ENCODE measurements around the gene UQCRQ.

UQCRQ gene

DNA sequence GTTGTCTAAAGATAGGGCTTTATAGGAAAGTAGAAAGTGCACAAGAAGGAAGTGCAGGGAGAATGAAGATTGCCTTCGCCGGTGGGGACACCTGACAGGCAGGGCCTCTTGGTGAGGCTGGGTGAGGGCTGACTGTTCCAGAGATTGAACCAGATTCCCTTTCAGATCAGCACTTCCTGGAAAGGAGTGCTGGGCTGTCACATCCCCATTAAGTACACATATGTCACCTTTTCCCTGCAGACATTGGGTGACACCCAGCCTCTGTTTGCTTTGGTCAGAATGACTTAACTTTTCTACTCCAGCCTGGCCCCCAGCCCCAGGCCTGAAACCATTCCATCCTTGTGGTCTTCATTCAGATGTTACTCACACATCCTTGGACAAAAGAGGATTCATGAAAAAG lies 28.6 kb upstream of the UQCRQ start:
- Histone ChIP-seq H3K27ac (ENCODE audit: low read depth, low read length) (no peak overlapping the region), H3K4me1 (ENCODE audit: insufficient read depth, low read length) (peaks cover 8% of the 10 kb centered on the region; the same call in 1 of the 2 replicates), H3K9ac (ENCODE audit: low read depth, low read length) (no peak overlapping the region), H3K36me3 (ENCODE audit: insufficient read depth, low read length) (no peaks in the 10 kb centered on the region), H3K27me3 (ENCODE audit: insufficient read depth, low read length) (peaks cover 10% of the 10 kb centered on the region), H3K9me3 (ENCODE audit: insufficient read depth, low read depth, low read length) (no peaks in the 10 kb centered on the region), H3K4me3 (ENCODE audit: low read length) (no peak overlapping the region)
- WGBS = 93% methylated on average over 2 of the region's 2 CpGs

DNA sequence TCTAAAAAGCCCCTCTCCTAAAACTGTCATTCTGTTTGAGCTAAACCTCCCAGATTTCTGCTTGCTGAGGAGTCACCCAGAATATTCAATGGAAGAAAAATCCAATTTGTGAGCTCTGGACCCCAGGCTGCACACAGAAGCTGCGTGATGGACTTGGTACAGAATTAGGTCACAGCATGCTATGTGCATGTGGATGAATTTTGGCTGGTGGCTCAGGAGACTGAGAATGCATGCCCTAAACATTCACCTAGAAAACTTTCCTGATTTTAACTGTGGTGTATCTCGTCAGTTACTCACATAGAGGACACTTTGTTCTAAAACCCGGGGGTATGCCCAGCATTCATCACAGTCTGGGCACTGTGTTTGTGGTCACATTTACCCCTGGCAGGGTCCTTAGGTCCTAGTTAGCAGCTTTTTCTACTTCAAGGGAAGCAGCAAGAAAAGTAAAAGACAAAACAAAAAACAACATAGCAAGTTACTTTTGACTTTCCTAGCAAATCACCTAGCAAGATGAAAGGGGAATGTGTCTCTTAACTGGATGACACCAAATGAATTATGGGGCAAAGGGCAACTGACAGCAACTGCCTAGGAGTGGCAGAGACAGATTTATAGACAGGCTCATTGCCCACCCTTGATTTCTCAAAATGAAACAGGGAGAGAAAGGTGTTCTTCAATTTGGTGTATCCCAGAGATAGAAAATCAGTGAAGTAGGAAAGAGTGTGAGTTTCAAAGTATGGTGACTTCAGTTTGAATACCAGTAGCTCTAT lies 27.7 kb upstream of the UQCRQ start:
- Histone ChIP-seq H3K9ac (ENCODE audit: low read depth, low read length) (no peak overlapping the region), H3K4me3 (ENCODE audit: low read length) (no peak overlapping the region), H3K4me1 (ENCODE audit: insufficient read depth, low read length) (peaks cover 8% of the 10 kb centered on the region; the same call in 1 of the 2 replicates), H3K36me3 (ENCODE audit: insufficient read depth, low read length) (no peaks in the 10 kb centered on the region), H3K9me3 (ENCODE audit: insufficient read depth, low read depth, low read length) (no peaks in the 10 kb centered on the region), H3K27ac (ENCODE audit: low read depth, low read length) (no peak overlapping the region), H3K27me3 (ENCODE audit: insufficient read depth, low read length) (peaks cover 5% of the 10 kb centered on the region)
- WGBS = 96% methylated on average over 3 of the region's 3 CpGs

DNA sequence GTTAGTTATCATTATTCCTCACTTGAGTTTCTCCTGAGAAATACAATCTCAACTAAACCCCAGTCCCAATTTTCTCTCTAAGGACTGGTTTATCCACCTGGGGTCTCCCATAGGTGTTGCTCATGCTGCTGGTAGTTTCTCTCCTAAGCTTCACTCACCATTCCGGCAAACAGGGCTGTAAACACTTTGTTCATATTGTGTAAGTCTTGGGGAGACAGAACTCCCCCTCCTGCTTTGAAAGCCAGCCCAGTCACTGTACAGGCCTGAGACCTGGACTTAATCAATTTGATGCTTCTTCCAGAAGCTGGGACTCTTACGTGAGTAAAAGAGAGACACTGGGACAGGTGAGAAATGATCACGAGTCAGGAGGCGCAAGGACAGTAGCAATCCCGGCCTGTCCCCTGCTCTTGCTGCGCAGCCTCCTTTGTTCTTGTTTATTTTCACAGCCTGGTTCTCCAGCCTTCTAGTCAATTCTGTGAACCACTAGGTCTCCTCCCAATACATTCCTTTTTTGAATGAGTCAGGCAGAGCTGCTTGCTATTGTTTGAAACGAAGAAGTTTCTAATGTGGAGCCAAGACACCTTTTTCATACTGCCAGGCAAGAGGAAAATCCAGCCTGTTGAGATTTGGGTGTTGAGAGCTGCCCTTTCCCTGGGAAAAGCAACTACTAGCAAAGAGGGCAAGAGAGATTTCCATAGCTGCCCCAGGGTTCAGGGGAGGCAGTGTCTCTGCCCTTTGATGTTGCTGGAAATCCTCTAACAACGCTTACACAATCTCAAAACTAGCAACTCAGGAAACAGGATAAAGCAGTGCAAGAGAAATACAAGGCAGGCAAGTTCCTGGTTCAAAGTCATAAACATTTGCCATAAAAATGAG lies 26.8 kb upstream of the UQCRQ start:
- no peak overlapping the region for H3K27ac ChIP-seq (ENCODE audit: low read depth, low read length)
- WGBS = 79% methylated on average over 8 of the region's 8 CpGs
- H3K36me3 ChIP-seq (ENCODE audit: insufficient read depth, low read length) = no peaks in the 10 kb centered on the region
- H3K9ac ChIP-seq (ENCODE audit: low read depth, low read length) = peak overlapping the region; percentile 33; the same call in 1 of the 2 replicates
- H3K4me1 ChIP-seq (ENCODE audit: insufficient read depth, low read length) = peaks cover 8% of the 10 kb centered on the region; the same call in 1 of the 2 replicates
- H3K9me3 ChIP-seq (ENCODE audit: insufficient read depth, low read depth, low read length) = no peaks in the 10 kb centered on the region
- no peak overlapping the region for H3K4me3 ChIP-seq (ENCODE audit: low read length)
- H3K27me3 ChIP-seq (ENCODE audit: insufficient read depth, low read length) = no peaks in the 10 kb centered on the region; the same call in 1 of the 2 replicates

DNA sequence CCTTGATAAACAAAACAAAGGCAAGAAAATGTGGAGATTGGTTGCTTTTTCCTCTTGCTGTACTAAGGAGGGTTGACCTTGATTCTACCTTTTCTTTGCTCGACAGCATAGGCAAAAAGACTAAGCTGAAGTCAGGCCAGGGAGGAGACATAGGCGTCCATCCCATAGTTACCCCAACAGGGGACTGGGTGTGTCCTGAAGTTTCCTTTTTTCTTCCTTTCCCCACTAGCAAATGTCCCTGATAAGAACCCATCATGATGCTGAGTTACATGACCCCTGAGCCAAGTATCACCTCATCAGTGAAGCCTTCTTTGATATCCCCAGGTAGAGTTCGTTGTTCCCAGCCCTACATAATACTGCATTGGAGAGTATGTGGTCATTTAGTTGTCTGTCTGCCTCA lies 26.1 kb upstream of the UQCRQ start:
- Histone ChIP-seq H3K4me3 (ENCODE audit: low read length) (no peak overlapping the region), H3K9ac (ENCODE audit: low read depth, low read length) (no peak overlapping the region), H3K27me3 (ENCODE audit: insufficient read depth, low read length) (no peaks in the 10 kb centered on the region), H3K27ac (ENCODE audit: low read depth, low read length) (no peak overlapping the region), H3K36me3 (ENCODE audit: insufficient read depth, low read length) (no peaks in the 10 kb centered on the region), H3K4me1 (ENCODE audit: insufficient read depth, low read length) (peaks cover 8% of the 10 kb centered on the region; the same call in 1 of the 2 replicates), H3K9me3 (ENCODE audit: insufficient read depth, low read depth, low read length) (no peaks in the 10 kb centered on the region)
- 86% methylated on average over 3 of the region's 3 CpGs for WGBS

DNA sequence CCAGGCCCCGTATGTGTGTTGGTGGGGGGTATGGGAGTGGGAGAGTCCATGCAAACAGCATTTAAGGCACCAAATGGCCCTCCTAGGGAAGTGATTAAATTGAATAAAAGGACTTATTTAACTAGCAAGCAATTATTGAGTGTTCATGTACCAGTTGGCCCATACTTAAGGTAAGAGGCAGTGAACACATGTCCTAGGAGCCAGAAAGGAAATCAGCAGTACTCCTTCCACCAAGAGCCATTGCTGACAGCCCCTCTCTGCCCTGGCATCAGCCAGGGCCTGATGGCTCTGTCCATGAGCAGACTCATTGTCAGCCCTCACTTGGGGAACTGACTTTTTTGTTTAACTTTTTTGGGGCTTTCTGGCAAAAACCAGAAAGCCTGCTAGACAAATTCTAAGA lies 25.5 kb upstream of the UQCRQ start:
- H3K4me1 ChIP-seq (ENCODE audit: insufficient read depth, low read length) = peaks cover 8% of the 10 kb centered on the region; the same call in 1 of the 2 replicates
- H3K9ac ChIP-seq (ENCODE audit: low read depth, low read length) = no peak overlapping the region
- H3K27me3 ChIP-seq (ENCODE audit: insufficient read depth, low read length) = no peaks in the 10 kb centered on the region
- H3K4me3 ChIP-seq (ENCODE audit: low read length) = no peak overlapping the region
- no peaks in the 10 kb centered on the region for H3K36me3 ChIP-seq (ENCODE audit: insufficient read depth, low read length)
- 84% methylated on average over 1 of the region's 1 CpG for WGBS
- H3K27ac ChIP-seq (ENCODE audit: low read depth, low read length) = no peak overlapping the region
- H3K9me3 ChIP-seq (ENCODE audit: insufficient read depth, low read depth, low read length) = no peaks in the 10 kb centered on the region

DNA sequence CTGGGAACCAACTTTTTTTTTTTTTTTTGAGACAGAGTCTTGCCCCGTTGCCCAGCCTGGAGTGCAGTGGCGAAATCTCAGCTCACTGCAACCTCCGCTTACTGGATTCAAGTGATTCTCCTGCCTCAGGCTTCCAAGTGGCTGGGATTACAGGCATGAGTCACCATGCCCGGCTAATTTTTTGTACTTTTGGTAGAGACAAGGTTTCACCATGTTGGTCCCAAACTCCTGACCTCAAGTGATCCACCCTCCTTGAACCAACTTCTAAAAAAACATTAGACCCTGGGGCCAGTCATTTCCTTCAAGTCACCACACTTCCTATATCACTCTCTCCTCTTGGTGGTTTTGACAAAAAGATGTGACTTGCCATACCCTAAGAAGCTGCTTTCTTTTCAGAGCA lies 25.1 kb upstream of the UQCRQ start:
- H3K4me3 ChIP-seq (ENCODE audit: low read length) = no peak overlapping the region
- H3K36me3 ChIP-seq (ENCODE audit: insufficient read depth, low read length) = no peaks in the 10 kb centered on the region
- no peaks in the 10 kb centered on the region for H3K9me3 ChIP-seq (ENCODE audit: insufficient read depth, low read depth, low read length)
- 95% methylated on average over 4 of the region's 4 CpGs for WGBS
- H3K9ac ChIP-seq (ENCODE audit: low read depth, low read length) = no peak overlapping the region
- H3K27me3 ChIP-seq (ENCODE audit: insufficient read depth, low read length) = no peaks in the 10 kb centered on the region
- H3K27ac ChIP-seq (ENCODE audit: low read depth, low read length) = no peak overlapping the region
- H3K4me1 ChIP-seq (ENCODE audit: insufficient read depth, low read length) = peaks cover 8% of the 10 kb centered on the region; the same call in 1 of the 2 replicates

DNA sequence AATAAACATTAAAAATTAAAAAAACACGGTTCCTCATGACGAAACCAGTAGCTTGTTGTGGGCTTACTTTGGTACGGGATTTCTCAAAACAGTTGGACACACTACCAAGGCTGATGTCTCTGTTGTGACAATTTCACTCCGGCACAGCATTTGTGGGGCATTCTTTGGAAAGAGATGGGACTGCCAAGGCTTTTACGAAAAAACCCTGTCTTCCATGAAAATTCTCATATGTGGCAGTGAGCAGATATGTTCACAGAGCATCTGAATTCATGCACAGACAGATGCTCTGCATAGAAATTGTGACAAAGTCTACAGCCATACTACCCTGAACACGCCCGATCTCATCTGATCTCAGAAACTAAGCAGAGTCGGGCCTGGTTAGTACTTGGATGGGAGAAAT lies 18.2 kb upstream of the UQCRQ start:
- WGBS = 97% methylated on average over 6 of the region's 8 CpGs
- Histone ChIP-seq H3K4me3 (ENCODE audit: low read length) (no peak overlapping the region), H3K27me3 (ENCODE audit: insufficient read depth, low read length) (no peaks in the 10 kb centered on the region), H3K4me1 (ENCODE audit: insufficient read depth, low read length) (no peaks in the 10 kb centered on the region), H3K9ac (ENCODE audit: low read depth, low read length) (no peak overlapping the region), H3K27ac (ENCODE audit: low read depth, low read length) (no peak overlapping the region), H3K36me3 (ENCODE audit: insufficient read depth, low read length) (no peaks in the 10 kb centered on the region), H3K9me3 (ENCODE audit: insufficient read depth, low read depth, low read length) (no peaks in the 10 kb centered on the region)

DNA sequence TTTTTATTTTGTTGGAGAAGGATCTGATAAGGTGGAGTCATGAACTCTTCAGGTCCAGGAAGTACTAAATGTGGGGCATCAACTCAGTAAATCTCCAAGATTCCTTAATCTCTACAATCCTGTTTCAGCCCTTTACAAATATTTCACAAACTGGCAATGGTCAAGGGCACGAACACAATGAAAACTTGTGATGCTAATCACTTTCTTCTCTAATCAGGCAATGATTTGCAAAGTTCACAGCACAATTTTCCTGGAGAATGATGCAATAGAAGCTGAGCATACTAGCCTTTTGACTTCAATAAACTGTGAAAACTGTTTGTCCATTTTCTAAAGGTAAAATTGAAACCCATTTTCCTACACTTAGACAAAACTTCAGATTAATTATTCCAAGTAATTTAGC lies 17.1 kb upstream of the UQCRQ start:
- Histone ChIP-seq H3K9me3 (ENCODE audit: insufficient read depth, low read depth, low read length) (no peaks in the 10 kb centered on the region), H3K36me3 (ENCODE audit: insufficient read depth, low read length) (no peaks in the 10 kb centered on the region), H3K4me3 (ENCODE audit: low read length) (no peak overlapping the region), H3K4me1 (ENCODE audit: insufficient read depth, low read length) (peaks cover 7% of the 10 kb centered on the region), H3K9ac (ENCODE audit: low read depth, low read length) (no peak overlapping the region), H3K27ac (ENCODE audit: low read depth, low read length) (no peak overlapping the region), H3K27me3 (ENCODE audit: insufficient read depth, low read length) (no peaks in the 10 kb centered on the region)
- 81% methylated on average over 1 of the region's 1 CpG for WGBS

DNA sequence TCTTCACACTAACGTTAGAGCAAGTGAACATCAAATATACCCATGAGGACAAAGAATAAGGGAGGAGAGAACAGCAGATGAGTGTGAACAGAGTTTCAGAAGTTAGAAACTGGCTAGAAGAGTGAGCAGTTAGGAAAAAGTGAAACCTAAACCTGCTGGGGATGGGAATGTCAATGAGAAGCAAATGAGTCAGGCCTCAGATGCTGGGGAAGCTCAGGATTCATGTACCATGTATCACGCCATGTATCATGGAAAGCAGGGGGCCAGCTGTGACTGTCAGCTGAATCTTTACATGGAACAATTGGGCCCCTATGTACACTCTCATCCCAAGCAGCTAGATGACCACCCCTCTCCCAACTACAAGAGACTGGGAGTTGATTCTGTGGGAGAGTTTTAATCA lies 16.4 kb upstream of the UQCRQ start:
- Histone ChIP-seq H3K9ac (ENCODE audit: low read depth, low read length) (no peak overlapping the region), H3K36me3 (ENCODE audit: insufficient read depth, low read length) (no peaks in the 10 kb centered on the region), H3K27me3 (ENCODE audit: insufficient read depth, low read length) (no peaks in the 10 kb centered on the region), H3K4me3 (ENCODE audit: low read length) (no peak overlapping the region), H3K27ac (ENCODE audit: low read depth, low read length) (no peak overlapping the region), H3K4me1 (ENCODE audit: insufficient read depth, low read length) (peaks cover 11% of the 10 kb centered on the region), H3K9me3 (ENCODE audit: insufficient read depth, low read depth, low read length) (no peaks in the 10 kb centered on the region)
- 90% methylated on average over 1 of the region's 2 CpGs for WGBS

DNA sequence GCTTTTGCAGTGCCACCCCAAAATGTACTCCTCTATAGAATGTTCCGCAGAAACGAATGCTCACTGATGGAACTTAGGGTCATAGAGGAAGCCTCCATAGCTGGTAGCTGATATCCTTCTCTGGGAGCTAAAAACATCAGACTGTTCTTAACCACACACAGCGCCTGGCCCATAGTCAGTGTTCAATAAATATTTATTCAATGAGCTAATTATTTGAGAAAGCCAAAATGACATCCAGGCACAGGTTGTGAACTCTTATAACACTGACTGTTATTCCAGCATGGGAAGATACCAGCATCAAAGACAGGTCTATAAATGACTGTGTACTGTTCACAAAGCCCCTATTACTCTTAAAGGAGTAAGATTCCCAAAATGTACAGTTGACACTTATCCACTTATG lies 13.1 kb upstream of the UQCRQ start:
- Histone ChIP-seq H3K4me1 (ENCODE audit: insufficient read depth, low read length) (peaks cover 11% of the 10 kb centered on the region), H3K9me3 (ENCODE audit: insufficient read depth, low read depth, low read length) (no peaks in the 10 kb centered on the region), H3K36me3 (ENCODE audit: insufficient read depth, low read length) (no peaks in the 10 kb centered on the region), H3K27ac (ENCODE audit: low read depth, low read length) (no peak overlapping the region), H3K27me3 (ENCODE audit: insufficient read depth, low read length) (no peaks in the 10 kb centered on the region), H3K9ac (ENCODE audit: low read depth, low read length) (no peak overlapping the region), H3K4me3 (ENCODE audit: low read length) (no peak overlapping the region)
- 95% methylated on average over 3 of the region's 3 CpGs for WGBS

DNA sequence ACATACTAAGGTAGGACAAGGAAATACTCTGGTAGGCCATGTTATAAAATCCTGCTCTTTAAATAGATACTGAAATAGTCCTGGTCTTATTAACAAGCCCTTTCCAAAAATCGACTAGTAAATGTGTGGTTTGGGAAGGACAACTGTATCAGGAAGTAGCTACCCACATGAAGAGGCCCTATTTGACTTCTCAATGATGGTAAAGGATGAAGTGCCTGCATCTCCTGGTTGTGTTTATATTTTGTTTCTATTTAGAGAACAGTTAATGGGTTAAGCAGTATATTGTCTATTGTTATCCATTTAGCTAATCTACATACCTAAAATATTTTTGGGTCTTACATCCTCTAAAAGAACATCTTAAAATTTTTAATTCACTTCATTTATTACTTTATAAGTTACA lies 12.7 kb upstream of the UQCRQ start:
- Histone ChIP-seq H3K36me3 (ENCODE audit: insufficient read depth, low read length) (no peaks in the 10 kb centered on the region), H3K4me3 (ENCODE audit: low read length) (no peak overlapping the region), H3K27ac (ENCODE audit: low read depth, low read length) (no peak overlapping the region), H3K9ac (ENCODE audit: low read depth, low read length) (no peak overlapping the region), H3K27me3 (ENCODE audit: insufficient read depth, low read length) (no peaks in the 10 kb centered on the region), H3K4me1 (ENCODE audit: insufficient read depth, low read length) (peaks cover 11% of the 10 kb centered on the region), H3K9me3 (ENCODE audit: insufficient read depth, low read depth, low read length) (no peaks in the 10 kb centered on the region)
- WGBS = 79% methylated on average over 1 of the region's 1 CpG

Measured in HUES64 (cell line).